Endothelial cell of umbilical vein (primary cell): ENCODE data around the gene GRIA1. TPM values are rescaled to one million over a fixed set of nuclear protein-coding genes. Genes with fewer than 3 reads are reported as not detected.

Experiments
- BruUV-seq: library from RNA; stranded (reverse); fragments of 400-500 nt; replicated peaks from 2 replicates; lab custom pipeline; 2021; lab: Mats Ljungman, UMichigan
- CTCF ChIA-PET: fragments of 300-600, 350-600 bp; sonication (Branson Sonifier 250); formaldehyde crosslinking; loops from one replicate; lab custom pipeline; 2021; ENCODE audit warnings: antibody characterized with exemption, inconsistent platforms; lab: Charles Lee
- POLR2A ChIA-PET: fragments of 300-600, 350-600 bp; sonication (Branson Sonifier 250); formaldehyde crosslinking; loops from one replicate; lab custom pipeline; 2021; ENCODE audit warnings: antibody characterized with exemption, inconsistent platforms; lab: Charles Lee
- DNase-seq: peaks from one replicate; pipeline ENCODE4 v3.0.0-alpha.2; 2011; ENCODE audit warnings: low read depth, low spot score
- FAIRE-seq: peaks from 2 replicates; lab custom pipeline; 2011; peaks lifted over from hg19 to GRCh38; lab: Jason Lieb, UNC
- H2AFZ ChIP-seq: 2 replicates; pipeline ENCODE4 v1.6.0; 2012; ENCODE audit warnings: low read depth, low read length, control low read depth, inconsistent platforms
- H3K27ac ChIP-seq: 2 replicates; pipeline ENCODE4 v1.5.1; 2011; ENCODE audit warnings: low read depth, mild to moderate bottlenecking, control low read depth, low read length, moderate library complexity; ENCODE audit not compliant: insufficient read depth
- H3K27me3 ChIP-seq, 2 experiments: 2 replicates each; pipeline versions ENCODE4 v1.6.0 to v1.6.1; 2011; ENCODE audit warnings: low read length in 2 of 2, mixed read lengths in 1 of 2; ENCODE audit not compliant: control insufficient read depth in 2 of 2, insufficient read depth in 2 of 2
- H3K36me3 ChIP-seq, 2 experiments: 2 replicates in 1 of 2; 3 replicates in 1 of 2; pipeline ENCODE4 v1.5.1; 2011; ENCODE audit warnings: low read length in 2 of 2, mild to moderate bottlenecking in 1 of 2, moderate library complexity in 1 of 2; ENCODE audit not compliant: control insufficient read depth in 2 of 2, insufficient read depth in 2 of 2; ENCODE audit errors: extremely low read depth in 1 of 2
- H3K4me1 ChIP-seq: 3 replicates; pipeline ENCODE4 v1.5.1; 2011; ENCODE audit warnings: mild to moderate bottlenecking, low read length; ENCODE audit not compliant: control insufficient read depth, insufficient read depth; ENCODE audit errors: extremely low read depth
- H3K4me2 ChIP-seq: 2 replicates; pipeline ENCODE4 v1.6.1; 2011; ENCODE audit warnings: low read length, control low read depth, mixed read lengths; ENCODE audit not compliant: insufficient read depth
- H3K4me3 ChIP-seq, 3 experiments: fragments of 200-600 bp in 1 of 3; sonication (generic), shearing (Covaris generic) in 1 of 3; replicated peaks in 1 of 3; 2 replicates each; pipeline ENCODE4 v1.5.1; 2011 to 2016; ENCODE audit warnings: control low read depth in 3 of 3, low read length in 3 of 3, mild to moderate bottlenecking in 2 of 3, inconsistent platforms in 1 of 3, low read depth in 1 of 3, moderate library complexity in 1 of 3; ENCODE audit not compliant: insufficient read depth in 1 of 3
- H3K79me2 ChIP-seq: 2 replicates; pipeline ENCODE4 v1.6.0; 2012; ENCODE audit warnings: low read length, inconsistent platforms; ENCODE audit not compliant: control insufficient read depth, insufficient read depth
- H3K9ac ChIP-seq: replicated peaks from 2 replicates; pipeline ENCODE3; 2011; ENCODE audit warnings: low read length, control low read depth; ENCODE audit not compliant: insufficient read depth; ENCODE audit errors: extremely low read depth
- H3K9me1 ChIP-seq: replicated peaks from 3 replicates; pipeline ENCODE4 v1.6.0; 2011; ENCODE audit warnings: mild to moderate bottlenecking, low read length; ENCODE audit not compliant: control insufficient read depth, insufficient read depth; ENCODE audit errors: extremely low read depth
- H3K9me3 ChIP-seq: replicated peaks from 2 replicates; pipeline ENCODE4 v1.5.1; 2012; ENCODE audit warnings: low read length, inconsistent platforms; ENCODE audit not compliant: control insufficient read depth, insufficient read depth
- H4K20me1 ChIP-seq: replicated peaks from 2 replicates; pipeline ENCODE3; 2011; ENCODE audit warnings: mild to moderate bottlenecking, low read length; ENCODE audit not compliant: control insufficient read depth, insufficient read depth; ENCODE audit errors: extremely low read depth
- CTCF ChIP-seq, 2 donors: IDR thresholded peaks; 1 replicate in 1 of 2; 2 replicates in 1 of 2; pipeline ENCODE4 v1.5.1; 2011; ENCODE audit warnings: low read length in 2 of 2, mild to moderate bottlenecking in 2 of 2, moderate library complexity in 2 of 2, control low read depth in 1 of 2, inconsistent platforms in 1 of 2, low read depth in 1 of 2; ENCODE audit not compliant: insufficient read depth in 1 of 2; ENCODE audit errors: extremely low read depth in 1 of 2
- EZH2 ChIP-seq: IDR thresholded peaks from 2 replicates; pipeline ENCODE4 v1.6.1; 2012; ENCODE audit warnings: borderline replicate concordance, low read depth, mild to moderate bottlenecking, moderate library complexity, low read length, inconsistent platforms; ENCODE audit not compliant: severe bottlenecking
- FOS ChIP-seq: IDR thresholded peaks from 2 replicates; pipeline ENCODE4 v1.6.1; 2011; ENCODE audit warnings: mild to moderate bottlenecking, low read length, moderate library complexity, borderline replicate concordance; ENCODE audit not compliant: insufficient read depth
- GATA2 ChIP-seq: IDR thresholded peaks from 2 replicates; pipeline ENCODE4 v1.7.0; 2011; ENCODE audit warnings: low read depth, mild to moderate bottlenecking, moderate library complexity, mixed read lengths, low read length; ENCODE audit not compliant: insufficient read length, insufficient read depth
- JUN ChIP-seq: IDR thresholded peaks from 2 replicates; pipeline ENCODE4 v1.6.1; 2011; ENCODE audit warnings: borderline replicate concordance, low read depth; ENCODE audit not compliant: insufficient read length, insufficient read depth
- MAX ChIP-seq: IDR thresholded peaks from 2 replicates; pipeline ENCODE4 v1.6.1; 2011; ENCODE audit not compliant: insufficient read depth, insufficient read length
- MYC ChIP-seq: IDR thresholded peaks from one replicate; pipeline ENCODE4 v1.6.1; 2011; ENCODE audit warnings: mild to moderate bottlenecking, low read depth, low read length
- POLR2A ChIP-seq: IDR thresholded peaks from 2 replicates; pipeline ENCODE4 v1.6.1; 2012; ENCODE audit warnings: low read depth, mild to moderate bottlenecking, control low read depth, low read length
- POLR2AphosphoS5 ChIP-seq: IDR thresholded peaks from 2 replicates; pipeline ENCODE4 v1.6.1; 2012; ENCODE audit warnings: low read depth, mild to moderate bottlenecking, control low read depth, low read length, moderate library complexity; ENCODE audit not compliant: insufficient read depth
- dilution Hi-C: fragments of 300-500 bp; cut with MboI; formaldehyde crosslinking; loops from one replicate; pipeline ENCODE4 v1.15.0; 2019; ENCODE audit warnings: low sequenced_read_pairs; ENCODE audit not compliant: extremely low pct_ligation_motif_present
- intact Hi-C: fragments of 100-400 bp; cut with micrococcal nuclease; formaldehyde crosslinking; loops from one replicate; pipeline ENCODE4 v1.10.0; 2022
- polyA plus RNA-seq, 4 experiments: library from polyadenylated mRNA; depleted of rRNA in 3 of 4; stranded (reverse) in 3 of 4; unstranded in 1 of 4; fragments of >200 nt; gene quantifications; 2 replicates each; pipeline versions ENCODE4 v1.2.1 to v1.2.3, GENCODE V29; 2011 to 2012; ENCODE audit warnings: missing spikeins in 1 of 4
- total RNA-seq: library from RNA; stranded (reverse); gene quantifications from 2 replicates; pipeline ENCODE4 v1.2.3, GENCODE V29; 2021

Gene GRIA1
- total and polyA plus RNA-seq, 2 donors (not counting 3 experiments of a cell fraction or from before 2014, with no cell fraction given) = not detected

GRCh38 chr5:153513156-153513555 is 22.7 kb downstream of the GRIA1 start:
- no peaks in the 10 kb centered on the region for H4K20me1 ChIP-seq
- H3K4me3 ChIP-seq = no peak overlapping the region
- FAIRE-seq (no peak), DNase-seq (no peak)
- no peak overlapping the region for H2AFZ ChIP-seq
- no peaks in the 10 kb centered on the region for H3K36me3 ChIP-seq
- H3K27me3 ChIP-seq = no peaks in the 10 kb centered on the region
- ChIA-PET POLR2A (no interaction called here), CTCF (no interaction called here)
- TF ChIP-seq EZH2 = no peak
- no peak for TF ChIP-seq MYC
- TF ChIP-seq GATA2 = no peak
- no peak for TF ChIP-seq FOS
- no peak for TF ChIP-seq POLR2AphosphoS5
- no peak for TF ChIP-seq POLR2A
- no peak for TF ChIP-seq CTCF (IDR thresholded peaks at IDR 0.05; ENCODE audit: extremely low read depth in 1 of 2, insufficient read depth in 1 of 2, low read depth in 1 of 2, low read length in 2 of 2)
- TF ChIP-seq MAX = no peak
- TF ChIP-seq JUN = no peak
- no peaks in the 10 kb centered on the region for H3K9me1 ChIP-seq
- H3K9me3 ChIP-seq = no peaks in the 10 kb centered on the region
- dilution Hi-C loops (no loop called here), intact Hi-C loops (no loop called here)
- no peak overlapping the region for H3K4me2 ChIP-seq
- H3K27ac ChIP-seq = no peak overlapping the region
- no peaks in the 10 kb centered on the region for H3K4me1 ChIP-seq
- no TSS peak for BruUV-seq
- no peaks in the 10 kb centered on the region for H3K79me2 ChIP-seq
- no peak overlapping the region for H3K9ac ChIP-seq
